ENCODE results near the gene DVL2.

Gene DVL2

GRCh38 chr17:7216242-7217112 is 17.8 kb downstream of the DVL2 start:
- H3K36me3 ChIP-seq (ENCODE audit: control insufficient read depth, low read length): peaks cover 10% of the 10 kb centered on the region
- no peaks in the 10 kb centered on the region for H3K27me3 ChIP-seq (ENCODE audit: control insufficient read depth, low read length)
- H3K4me2 ChIP-seq (ENCODE audit: low read length): peak overlapping the region; percentile 82
- H3K79me2 ChIP-seq (ENCODE audit: control insufficient read depth, low read length): peaks cover 44% of the 10 kb centered on the region
- peaks cover 68% of the 10 kb centered on the region for H3K4me1 ChIP-seq (ENCODE audit: control insufficient read depth, low read length)
- peak overlapping the region; percentile 23; the same call in 1 of the 2 replicates for H3K27ac ChIP-seq (ENCODE audit: low read depth, low read length)
- no peak for TF ChIP-seq CTCF (IDR thresholded peaks at IDR 0.05; ENCODE audit: low read depth, low read length, poor library complexity, severe bottlenecking)
- 0 out of 2 replicates have a peak, but pooled peaks cover 3% of the 10 kb centered on the region for H4K20me1 ChIP-seq (ENCODE audit: control insufficient read depth, insufficient read depth, low read depth, low read length)
- peak overlapping the region; percentile 77 for H3K4me3 ChIP-seq (ENCODE audit: low read length)
- no peaks in the 10 kb centered on the region for H3K9me2 ChIP-seq (replicated peaks; ENCODE audit: control insufficient read depth, low read length)
- H3F3A ChIP-seq (ENCODE audit: control insufficient read depth, insufficient read depth): peaks cover 10% of the 10 kb centered on the region
- H3K9me3 ChIP-seq (ENCODE audit: control insufficient read depth, insufficient read depth, low read length): no peaks in the 10 kb centered on the region

DNA sequence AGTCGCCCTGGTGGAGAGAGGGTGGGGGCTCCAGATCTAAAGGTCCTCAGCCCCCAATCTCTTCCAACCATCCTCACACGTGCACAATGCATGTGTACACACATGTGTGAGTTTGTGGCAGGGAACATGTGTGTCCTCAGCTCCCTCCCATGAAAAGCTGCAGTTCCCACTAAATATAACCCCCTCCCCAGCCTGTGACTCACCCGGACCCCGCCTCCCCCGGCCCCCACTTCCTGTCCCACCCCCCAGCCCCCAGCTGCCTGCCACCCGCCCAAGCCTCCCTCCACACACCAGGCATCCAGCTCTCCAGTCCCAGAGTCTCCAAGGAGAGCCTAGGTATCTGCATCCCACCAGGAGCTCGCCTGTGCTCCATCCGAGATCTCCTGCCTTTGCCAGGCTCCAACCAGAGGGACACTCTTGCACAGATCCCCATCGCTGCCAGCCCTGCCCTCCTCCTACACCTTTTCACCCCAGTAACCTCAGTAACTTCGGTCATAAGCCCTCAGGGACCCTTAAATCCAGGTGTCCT is 18.6 kb downstream of the DVL2 start:
- Histone ChIP-seq H3K27me3 (ENCODE audit: control insufficient read depth, low read length) (no peaks in the 10 kb centered on the region), H3K9me2 (replicated peaks; ENCODE audit: control insufficient read depth, low read length) (no peaks in the 10 kb centered on the region), H3K4me2 (ENCODE audit: low read length) (peak overlapping the region; percentile 82), H3K4me3 (ENCODE audit: low read length) (peak overlapping the region; percentile 77), H3K36me3 (ENCODE audit: control insufficient read depth, low read length) (peaks cover 2% of the 10 kb centered on the region; the same call in 1 of the 2 replicates), H3F3A (ENCODE audit: control insufficient read depth, insufficient read depth) (peaks cover 10% of the 10 kb centered on the region), H3K4me1 (ENCODE audit: control insufficient read depth, low read length) (peaks cover 61% of the 10 kb centered on the region), H4K20me1 (ENCODE audit: control insufficient read depth, insufficient read depth, low read depth, low read length) (no peaks in the 10 kb centered on the region), H3K9me3 (ENCODE audit: control insufficient read depth, insufficient read depth, low read length) (no peaks in the 10 kb centered on the region), H3K27ac (ENCODE audit: low read depth, low read length) (peak overlapping the region; percentile 44), H3K79me2 (ENCODE audit: control insufficient read depth, low read length) (peaks cover 44% of the 10 kb centered on the region)
- TF ChIP-seq CTCF (IDR thresholded peaks at IDR 0.05; ENCODE audit: low read depth, low read length, poor library complexity, severe bottlenecking) (no peak), EZH2phosphoT487 (IDR thresholded peaks at IDR 0.05; ENCODE audit: borderline replicate concordance, low read length) (no peak)

GRCh38 chr17:7215136-7215638 is 19.1 kb downstream of the DVL2 start:
- Histone ChIP-seq H3K36me3 (ENCODE audit: control insufficient read depth, low read length) (no peaks in the 10 kb centered on the region), H3K4me3 (ENCODE audit: low read length) (peak overlapping the region; percentile 73), H3K27ac (ENCODE audit: low read depth, low read length) (peak overlapping the region; percentile 44), H3K27me3 (ENCODE audit: control insufficient read depth, low read length) (no peaks in the 10 kb centered on the region), H3K9me3 (ENCODE audit: control insufficient read depth, insufficient read depth, low read length) (no peaks in the 10 kb centered on the region), H3F3A (ENCODE audit: control insufficient read depth, insufficient read depth) (peaks cover 11% of the 10 kb centered on the region), H3K9me2 (replicated peaks; ENCODE audit: control insufficient read depth, low read length) (no peaks in the 10 kb centered on the region), H3K79me2 (ENCODE audit: control insufficient read depth, low read length) (peaks cover 44% of the 10 kb centered on the region), H3K4me2 (ENCODE audit: low read length) (peak overlapping the region; percentile 82), H3K4me1 (ENCODE audit: control insufficient read depth, low read length) (peaks cover 56% of the 10 kb centered on the region), H4K20me1 (ENCODE audit: control insufficient read depth, insufficient read depth, low read depth, low read length) (no peaks in the 10 kb centered on the region; the same call in 1 of the 2 replicates)
- TF ChIP-seq EZH2phosphoT487 (IDR thresholded peaks at IDR 0.05; ENCODE audit: borderline replicate concordance, low read length) (no peak), CTCF (IDR thresholded peaks at IDR 0.05; ENCODE audit: low read depth, low read length, poor library complexity, severe bottlenecking) (no peak)
